GM20000 (cell line): ENCODE results near the gene NUBP1.
"Not testable (repeated sequence)": the region's sequence is repeated elsewhere in the genome, so short reads cannot be mapped to it uniquely, and the experiment has no call there.

Experiments
- DNase-seq: peaks from one replicate; pipeline ENCODE4 v3.0.0; 2012; ENCODE audit warnings: low spot score
- TF ChIP-seq, protein P1 (sequence below): IDR thresholded peaks from 2 replicates; pipeline ENCODE4 v1.5.1; 2012; ENCODE audit warnings: mild to moderate bottlenecking, control low read depth; ENCODE audit errors: extremely low read depth, missing control alignments

Gene NUBP1

DNA sequence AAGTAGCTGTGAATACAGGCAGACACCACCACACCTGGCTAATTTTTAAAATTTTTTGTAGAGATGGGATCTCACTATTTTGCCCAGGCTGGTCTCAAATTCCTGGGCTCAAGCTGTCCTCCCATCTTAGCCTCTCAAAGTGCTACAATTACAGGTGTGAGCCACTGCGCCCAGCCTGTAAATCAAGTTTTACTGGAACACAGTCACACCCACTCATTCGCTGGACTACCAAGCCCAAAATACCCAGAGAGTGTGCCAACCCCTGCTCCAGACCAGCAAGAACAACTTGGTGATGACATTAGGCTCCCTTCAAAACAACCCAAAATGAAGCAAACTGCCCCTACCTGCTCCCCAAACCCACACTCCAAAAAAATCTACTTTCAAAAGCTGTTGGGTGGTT is 39.0 kb downstream of the NUBP1 start:
- no peak for DNase-seq
- TF ChIP-seq, protein P1, sequence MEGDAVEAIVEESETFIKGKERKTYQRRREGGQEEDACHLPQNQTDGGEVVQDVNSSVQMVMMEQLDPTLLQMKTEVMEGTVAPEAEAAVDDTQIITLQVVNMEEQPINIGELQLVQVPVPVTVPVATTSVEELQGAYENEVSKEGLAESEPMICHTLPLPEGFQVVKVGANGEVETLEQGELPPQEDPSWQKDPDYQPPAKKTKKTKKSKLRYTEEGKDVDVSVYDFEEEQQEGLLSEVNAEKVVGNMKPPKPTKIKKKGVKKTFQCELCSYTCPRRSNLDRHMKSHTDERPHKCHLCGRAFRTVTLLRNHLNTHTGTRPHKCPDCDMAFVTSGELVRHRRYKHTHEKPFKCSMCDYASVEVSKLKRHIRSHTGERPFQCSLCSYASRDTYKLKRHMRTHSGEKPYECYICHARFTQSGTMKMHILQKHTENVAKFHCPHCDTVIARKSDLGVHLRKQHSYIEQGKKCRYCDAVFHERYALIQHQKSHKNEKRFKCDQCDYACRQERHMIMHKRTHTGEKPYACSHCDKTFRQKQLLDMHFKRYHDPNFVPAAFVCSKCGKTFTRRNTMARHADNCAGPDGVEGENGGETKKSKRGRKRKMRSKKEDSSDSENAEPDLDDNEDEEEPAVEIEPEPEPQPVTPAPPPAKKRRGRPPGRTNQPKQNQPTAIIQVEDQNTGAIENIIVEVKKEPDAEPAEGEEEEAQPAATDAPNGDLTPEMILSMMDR, result no peak

DNA sequence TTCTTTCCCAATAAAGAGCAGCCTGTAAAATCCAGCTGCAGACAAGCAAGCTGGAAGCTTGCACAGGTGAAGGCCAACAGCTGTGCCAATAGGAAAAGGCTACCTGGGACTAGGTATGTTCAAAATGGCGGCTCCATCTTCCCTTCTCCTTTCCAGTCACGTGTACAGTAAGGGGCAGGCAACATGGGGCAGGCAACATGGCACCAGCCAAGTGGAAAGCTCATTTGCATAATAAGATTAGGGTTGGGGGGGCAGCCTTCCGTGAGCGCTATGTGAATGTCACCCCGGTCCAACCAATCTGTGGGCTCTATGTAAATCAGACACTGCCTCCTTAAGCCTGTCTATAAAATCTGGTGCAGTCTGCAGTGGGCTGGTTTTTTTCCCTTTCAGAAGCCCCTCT is 43.7 kb downstream of the NUBP1 start:
- TF ChIP-seq, protein P1, result no peak
- DNase-seq, result no peak

DNA sequence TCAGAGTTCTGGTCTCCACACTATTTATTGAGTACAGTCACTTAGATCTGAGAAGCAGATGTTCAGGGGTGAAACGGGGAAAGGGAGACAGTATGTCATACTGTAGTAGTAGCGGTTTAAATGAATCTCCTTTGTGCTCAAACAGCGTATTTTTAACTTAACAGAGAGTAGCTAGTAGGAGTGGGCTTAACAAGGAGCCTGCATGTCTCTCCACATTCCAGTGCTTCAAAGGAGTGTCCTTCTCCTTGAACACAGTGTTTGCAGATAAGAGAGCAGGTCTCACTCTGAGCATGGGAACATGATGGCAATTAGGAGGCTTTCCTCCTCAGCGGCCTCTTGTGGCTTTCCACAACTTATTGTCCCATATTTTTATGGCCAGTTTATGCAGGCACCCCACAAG is 45.0 kb downstream of the NUBP1 start:
- not testable (repeated sequence) for DNase-seq

DNA sequence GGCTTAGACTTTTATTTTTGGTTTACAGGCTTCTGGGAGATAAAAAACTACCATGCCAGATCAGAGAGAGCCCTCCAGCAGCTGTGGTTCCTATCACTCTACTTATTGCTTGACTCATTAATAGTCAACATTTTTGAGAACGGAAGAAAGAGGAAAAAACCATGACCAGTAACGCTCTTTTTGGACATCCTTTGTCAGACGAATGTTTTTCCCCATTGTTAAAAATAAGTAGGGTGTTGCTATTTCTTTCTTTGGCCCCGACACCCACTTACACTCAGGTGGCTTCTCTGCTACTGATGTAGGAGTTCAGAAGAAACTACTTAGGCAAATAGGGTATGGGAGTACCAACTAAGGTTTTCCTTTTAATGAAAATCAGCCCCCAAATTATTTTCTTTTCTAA is 47.4 kb downstream of the NUBP1 start:
- TF ChIP-seq, protein P1, result no peak

DNA sequence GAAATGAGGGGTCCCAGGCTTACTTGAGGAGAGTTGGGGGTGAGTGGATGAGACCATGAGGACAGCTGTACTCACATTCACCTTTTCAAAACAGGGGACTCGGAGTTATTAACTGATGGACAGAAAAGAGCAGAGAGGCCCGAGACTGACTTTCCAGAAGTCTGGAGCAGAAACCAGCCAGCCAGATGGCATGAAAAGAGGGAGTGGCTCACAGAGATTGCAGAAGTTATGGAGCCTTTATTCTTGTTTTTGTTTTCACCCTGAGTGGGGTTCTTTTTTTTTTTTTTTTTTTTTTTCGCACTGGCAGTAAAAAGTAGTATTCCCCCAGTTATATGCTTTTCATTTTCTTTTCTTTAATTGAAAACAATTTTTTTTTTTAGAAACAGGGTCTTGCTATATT is 56.1 kb downstream of the NUBP1 start:
- no peak for DNase-seq
- TF ChIP-seq, protein P1, result no peak

More for the DNA sequence above, 47.4 kb downstream of the NUBP1 start:
- peak; percentile 66 for DNase-seq

DNA sequence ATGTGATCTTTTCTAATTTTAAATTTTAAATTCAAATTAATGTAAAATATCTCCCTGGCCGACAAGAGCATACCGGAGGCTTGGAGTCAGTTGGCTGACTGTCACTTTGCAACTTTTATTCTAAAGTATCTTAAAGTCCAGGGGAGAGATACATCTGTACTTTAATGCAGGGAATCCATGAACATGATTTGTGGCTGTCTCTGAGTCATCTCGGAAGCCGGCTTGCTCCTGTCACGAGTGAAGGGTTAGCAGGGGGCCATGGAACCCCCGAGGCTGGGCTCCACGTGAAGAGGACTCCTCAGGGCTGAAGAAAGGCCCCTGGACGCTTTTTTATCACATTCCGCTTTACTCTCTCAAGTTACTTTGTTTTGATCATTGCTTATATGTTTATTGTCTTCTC is 61.7 kb downstream of the NUBP1 start:
- TF ChIP-seq, protein P1, result no peak
- no peak for DNase-seq

DNA sequence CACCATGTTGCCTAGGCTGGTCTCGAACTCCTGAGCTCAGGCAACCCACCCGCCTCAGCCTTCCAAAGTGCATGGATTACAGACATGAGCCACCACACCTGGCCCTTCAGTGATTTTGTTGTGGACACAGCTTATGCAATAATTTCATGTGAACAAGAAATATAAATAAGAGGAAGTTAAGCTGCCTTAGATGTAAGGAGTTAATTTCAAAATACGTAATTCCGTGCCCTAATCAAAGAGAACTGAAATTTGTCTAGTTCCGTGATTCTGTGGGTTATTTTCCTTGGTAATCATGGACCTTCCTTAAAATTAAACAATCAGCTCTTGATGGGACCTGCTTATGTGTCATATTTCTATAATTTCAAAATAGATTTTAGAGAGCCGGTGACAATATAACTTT is 63.1 kb downstream of the NUBP1 start:
- DNase-seq, result no peak
- TF ChIP-seq, protein P1, result no peak

DNA sequence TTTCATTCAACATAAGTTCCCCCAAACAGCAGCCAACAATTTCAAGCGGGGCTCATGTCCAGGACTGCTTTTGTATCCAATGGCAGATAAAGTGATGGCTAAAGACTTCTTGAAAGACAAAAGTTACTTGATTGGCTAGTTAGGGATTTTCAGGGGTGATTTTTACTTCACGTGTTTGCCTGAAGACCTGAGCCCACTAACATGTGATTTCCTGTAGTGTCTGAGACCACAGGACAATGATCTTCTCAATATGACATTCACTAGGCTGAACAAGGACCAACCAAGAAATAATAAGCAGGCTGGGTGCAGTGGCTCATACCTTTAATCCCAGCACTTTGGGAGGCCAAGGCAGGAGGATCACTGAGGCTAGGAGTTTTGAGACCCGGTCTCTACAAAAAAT is 64.6 kb downstream of the NUBP1 start:
- no peak for DNase-seq
- TF ChIP-seq, protein P1, result no peak
